ENCODE measurements around the gene RTN4R. TPM values are rescaled to one million over a fixed set of nuclear protein-coding genes. Genes with fewer than 3 reads are reported as not detected.
"Not testable (repeated sequence)": the region's sequence is repeated elsewhere in the genome, so short reads cannot be mapped to it uniquely, and the experiment has no call there.

Gene RTN4R
- 16.3 TPM for total RNA-seq (2021; ENCODE audit: unreplicated experiment)
- polyA plus RNA-seq (2012; ENCODE audit: insufficient read length), result 21.3 TPM
- percentile 40 among the genes with signal in this experiment for Bru-seq, nascent RNA
- BruChase-seq, experiment 1, labeled RNA remaining after a 2-hour chase, result percentile 48 among the genes with signal in this experiment
- percentile 52 among the genes with signal in this experiment for BruChase-seq, experiment 2, labeled RNA remaining after a 6-hour chase
- long read RNA-seq, transcript RTN4R-201 (2 exons, 2,157 nt), result major isoform, 29 of 47 reads
- long read RNA-seq, partial matches to known transcripts, result 18 of 47 reads
- long read RNA-seq, other reads (novel, unspliced or antisense), result 0 of 47 reads

DNA sequence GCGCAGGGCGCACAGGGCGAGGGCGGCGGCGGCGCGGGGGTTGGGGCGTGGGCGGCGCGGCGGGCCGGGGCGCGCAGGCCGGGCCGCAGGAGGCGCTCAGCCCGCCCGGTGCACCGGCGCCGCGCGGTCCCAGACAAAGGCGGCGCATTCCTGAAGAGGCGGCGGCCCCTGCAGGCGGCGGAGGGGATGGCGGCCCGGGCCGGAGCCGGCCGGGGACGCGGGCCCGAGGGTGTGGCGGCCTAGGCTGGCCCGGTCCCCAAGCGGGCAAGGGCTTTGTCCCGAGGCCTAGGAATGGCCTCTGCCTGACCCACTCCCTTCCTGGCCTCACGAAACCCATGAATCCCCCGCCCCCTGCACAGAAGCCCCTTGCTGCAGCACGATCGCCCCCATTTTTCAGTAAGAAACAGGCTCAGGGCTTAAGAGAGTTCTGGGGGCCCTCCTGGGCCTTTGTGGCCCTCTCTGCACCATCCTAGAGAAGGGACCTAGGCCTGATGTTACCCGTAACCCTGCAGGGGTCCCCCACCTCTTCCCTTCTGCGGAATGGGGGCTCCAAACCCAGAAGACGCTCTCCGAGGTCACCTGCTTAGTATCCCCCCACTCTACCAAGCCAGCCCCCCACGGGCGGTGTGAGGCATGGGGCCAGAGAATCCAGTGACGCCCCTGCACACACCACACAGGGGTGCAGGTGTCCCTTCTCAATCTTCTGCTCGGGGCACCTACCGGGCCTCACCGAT lies at the start of gene RTN4R:
Gene RTN4R (minus strand): TSS at position 40 of the 734 bp plus-strand sequence. CDS start 226 bp downstream, outside the sequence.
- no peaks in the 10 kb centered on the region for H3K9me3 ChIP-seq (ENCODE audit: control insufficient read depth, insufficient read depth, low read depth, low read length)
- TF ChIP-seq SIN3A (IDR thresholded peaks at IDR 0.05; ENCODE audit: borderline replicate concordance, insufficient read depth, low read depth, low read length) (no peak), POLR2AphosphoS5 (IDR thresholded peaks at IDR 0.05; ENCODE audit: low read depth, low read length) (no peak), TCF7L2 (IDR thresholded peaks at IDR 0.05; ENCODE audit: low read depth, low read length) (no peak)
- TF ChIP-seq, protein P1, sequence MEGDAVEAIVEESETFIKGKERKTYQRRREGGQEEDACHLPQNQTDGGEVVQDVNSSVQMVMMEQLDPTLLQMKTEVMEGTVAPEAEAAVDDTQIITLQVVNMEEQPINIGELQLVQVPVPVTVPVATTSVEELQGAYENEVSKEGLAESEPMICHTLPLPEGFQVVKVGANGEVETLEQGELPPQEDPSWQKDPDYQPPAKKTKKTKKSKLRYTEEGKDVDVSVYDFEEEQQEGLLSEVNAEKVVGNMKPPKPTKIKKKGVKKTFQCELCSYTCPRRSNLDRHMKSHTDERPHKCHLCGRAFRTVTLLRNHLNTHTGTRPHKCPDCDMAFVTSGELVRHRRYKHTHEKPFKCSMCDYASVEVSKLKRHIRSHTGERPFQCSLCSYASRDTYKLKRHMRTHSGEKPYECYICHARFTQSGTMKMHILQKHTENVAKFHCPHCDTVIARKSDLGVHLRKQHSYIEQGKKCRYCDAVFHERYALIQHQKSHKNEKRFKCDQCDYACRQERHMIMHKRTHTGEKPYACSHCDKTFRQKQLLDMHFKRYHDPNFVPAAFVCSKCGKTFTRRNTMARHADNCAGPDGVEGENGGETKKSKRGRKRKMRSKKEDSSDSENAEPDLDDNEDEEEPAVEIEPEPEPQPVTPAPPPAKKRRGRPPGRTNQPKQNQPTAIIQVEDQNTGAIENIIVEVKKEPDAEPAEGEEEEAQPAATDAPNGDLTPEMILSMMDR (IDR thresholded peaks at IDR 0.05), result peak; percentile 73
- TF ChIP-seq, protein P2, sequence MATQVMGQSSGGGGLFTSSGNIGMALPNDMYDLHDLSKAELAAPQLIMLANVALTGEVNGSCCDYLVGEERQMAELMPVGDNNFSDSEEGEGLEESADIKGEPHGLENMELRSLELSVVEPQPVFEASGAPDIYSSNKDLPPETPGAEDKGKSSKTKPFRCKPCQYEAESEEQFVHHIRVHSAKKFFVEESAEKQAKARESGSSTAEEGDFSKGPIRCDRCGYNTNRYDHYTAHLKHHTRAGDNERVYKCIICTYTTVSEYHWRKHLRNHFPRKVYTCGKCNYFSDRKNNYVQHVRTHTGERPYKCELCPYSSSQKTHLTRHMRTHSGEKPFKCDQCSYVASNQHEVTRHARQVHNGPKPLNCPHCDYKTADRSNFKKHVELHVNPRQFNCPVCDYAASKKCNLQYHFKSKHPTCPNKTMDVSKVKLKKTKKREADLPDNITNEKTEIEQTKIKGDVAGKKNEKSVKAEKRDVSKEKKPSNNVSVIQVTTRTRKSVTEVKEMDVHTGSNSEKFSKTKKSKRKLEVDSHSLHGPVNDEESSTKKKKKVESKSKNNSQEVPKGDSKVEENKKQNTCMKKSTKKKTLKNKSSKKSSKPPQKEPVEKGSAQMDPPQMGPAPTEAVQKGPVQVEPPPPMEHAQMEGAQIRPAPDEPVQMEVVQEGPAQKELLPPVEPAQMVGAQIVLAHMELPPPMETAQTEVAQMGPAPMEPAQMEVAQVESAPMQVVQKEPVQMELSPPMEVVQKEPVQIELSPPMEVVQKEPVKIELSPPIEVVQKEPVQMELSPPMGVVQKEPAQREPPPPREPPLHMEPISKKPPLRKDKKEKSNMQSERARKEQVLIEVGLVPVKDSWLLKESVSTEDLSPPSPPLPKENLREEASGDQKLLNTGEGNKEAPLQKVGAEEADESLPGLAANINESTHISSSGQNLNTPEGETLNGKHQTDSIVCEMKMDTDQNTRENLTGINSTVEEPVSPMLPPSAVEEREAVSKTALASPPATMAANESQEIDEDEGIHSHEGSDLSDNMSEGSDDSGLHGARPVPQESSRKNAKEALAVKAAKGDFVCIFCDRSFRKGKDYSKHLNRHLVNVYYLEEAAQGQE (IDR thresholded peaks at IDR 0.05; ENCODE audit: insufficient read depth in 1 of 2, low read depth in 2 of 2, low read length in 1 of 2), result no peak
- no peaks in the 10 kb centered on the region for H3K27me3 ChIP-seq (ENCODE audit: control insufficient read depth, insufficient read depth, low read length)
- in situ Hi-C loops (cut with HindIII; ENCODE audit: low pct_unique_long_range_greater_than_20kb, low sequenced_read_pairs), result no loop called here
- no peaks in the 10 kb centered on the region; the same call in 1 of the 2 replicates for H3K4me1 ChIP-seq (ENCODE audit: control insufficient read depth, insufficient read depth, low read length)
- BruUV-seq (replicated peaks), result no TSS peak
- no peak for DNase-seq (ENCODE audit: low read depth, low spot score)
- H3K36me3 ChIP-seq (ENCODE audit: control insufficient read depth, insufficient read depth, low read length), result no peaks in the 10 kb centered on the region
- ATAC-seq, result peak; percentile 78
- intact Hi-C loops (cut with micrococcal nuclease; ENCODE audit: unreplicated experiment), result no loop called here
- CTCF ChIA-PET, result no interaction called here
- peak within 1 kb of the TSS; percentile 40 to 42 for H3K4me3 ChIP-seq (ENCODE audit: low read depth in 2 of 2, low read length in 2 of 2)
- H3K27ac ChIP-seq (ENCODE audit: low read length), result peak within 1 kb of the TSS; percentile 23; the same call in 1 of the 2 replicates
- POLR2A ChIA-PET, result no interaction called here

DNA sequence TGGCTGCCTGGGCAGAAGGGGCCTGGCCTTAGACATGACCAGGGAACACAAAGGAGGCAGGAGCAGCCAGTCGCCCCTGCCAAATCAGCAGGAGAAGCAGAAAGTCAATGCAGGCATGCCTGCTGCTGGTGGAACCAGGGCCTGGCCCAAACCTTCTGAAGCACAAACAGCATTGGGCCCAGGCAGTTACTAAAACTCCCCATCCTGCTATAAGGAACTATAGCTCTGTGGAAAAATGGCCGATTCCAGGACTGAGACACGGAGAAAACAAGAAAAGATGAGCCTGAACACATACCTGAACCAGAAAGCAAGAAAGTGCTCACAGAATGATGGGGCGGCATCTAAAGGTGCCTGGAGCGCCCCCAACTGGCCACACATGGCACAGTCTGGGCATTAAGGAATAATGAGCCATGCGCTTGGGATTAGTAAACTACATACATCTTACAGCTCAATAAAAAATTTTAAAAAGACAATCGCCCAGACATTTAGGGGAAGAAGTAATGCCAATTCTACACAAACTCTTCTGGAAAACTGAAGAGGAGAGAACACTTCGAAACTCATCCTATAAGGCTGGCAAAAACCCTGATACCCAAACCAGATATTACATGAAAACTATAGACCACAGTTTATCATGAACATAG lies 49.4 kb upstream of the RTN4R start:
- CTCF ChIA-PET, result interaction anchor here (0.6 kb wide), 1 partner anchor 364 kb away, joined by 3 read pairs; no protein-coding TSS in a partner anchor
- H3K9me3 ChIP-seq (ENCODE audit: control insufficient read depth, insufficient read depth, low read depth, low read length); intact Hi-C loops (cut with micrococcal nuclease; ENCODE audit: unreplicated experiment): not testable (repeated sequence)

More for the DNA sequence above, 49.4 kb upstream of the RTN4R start:
- H3K4me1 ChIP-seq (ENCODE audit: control insufficient read depth, insufficient read depth, low read length); H3K27ac ChIP-seq (ENCODE audit: low read length); H3K27me3 ChIP-seq (ENCODE audit: control insufficient read depth, insufficient read depth, low read length); H3K36me3 ChIP-seq (ENCODE audit: control insufficient read depth, insufficient read depth, low read length); H3K4me3 ChIP-seq (ENCODE audit: low read depth in 2 of 2, low read length in 2 of 2); DNase-seq (ENCODE audit: low read depth, low spot score); in situ Hi-C loops (cut with HindIII; ENCODE audit: low pct_unique_long_range_greater_than_20kb, low sequenced_read_pairs); POLR2A ChIA-PET; ATAC-seq: not testable (repeated sequence)
- BruUV-seq (replicated peaks), result TSS peak; percentile 72
- TF ChIP-seq, protein P1 (IDR thresholded peaks at IDR 0.05), result peak; percentile 84

Measured in Panc1 (cell line).